IMR-90 (cell line): ENCODE results near the gene CTNNA1. TPM values are rescaled to one million over a fixed set of nuclear protein-coding genes. Genes with fewer than 3 reads are reported as not detected.

Source experiments
- ATAC-seq: fragments of 200-7000 bp; cut with Tn5 transposase; 2 replicates; pipeline ENCODE4 v1.9.1; 2020; ENCODE audit warnings: low read depth, mild to moderate bottlenecking, moderate library complexity
- BruUV-seq: library from RNA; stranded (reverse); fragments of 400-500 nt; replicated peaks from 2 replicates; lab custom pipeline; 2021; lab: Mats Ljungman, UMichigan
- CTCF ChIA-PET: fragments of 300-600 bp; formaldehyde crosslinking; extraction: SDS; loops from one replicate; lab custom pipeline; 2021; ENCODE audit warnings: antibody characterized with exemption; lab: Yijun Ruan, JAX
- POLR2A ChIA-PET: fragments of 300-600 bp; sonication (Branson Sonifier 250); formaldehyde crosslinking; loops from one replicate; lab custom pipeline; 2022; ENCODE audit warnings: antibody characterized with exemption; ENCODE audit not compliant: unreplicated experiment; lab: Charles Lee
- DNase-seq: peaks from one replicate; pipeline ENCODE4 v3.0.0; 2013
- H2AFZ ChIP-seq: replicated peaks from 2 replicates; pipeline ENCODE3; 2013; ENCODE audit warnings: low read length, mild to moderate bottlenecking; ENCODE audit not compliant: poor library complexity
- H2AK5ac ChIP-seq: 2 replicates; pipeline ENCODE4 v1.6.1; 2013; ENCODE audit warnings: low read depth, low read length, inconsistent platforms
- H2AK9ac ChIP-seq: replicated peaks from 2 replicates; pipeline ENCODE3; 2013; ENCODE audit warnings: mild to moderate bottlenecking, low read depth, low read length, moderate library complexity; ENCODE audit not compliant: poor library complexity
- H2BK120ac ChIP-seq: 2 replicates; pipeline ENCODE4 v1.6.1; 2013; ENCODE audit warnings: low read depth, low read length, inconsistent platforms
- H2BK15ac ChIP-seq: 3 replicates; pipeline ENCODE4 v1.6.1; 2013; ENCODE audit warnings: low read depth, low read length, inconsistent platforms
- H2BK20ac ChIP-seq: 2 replicates; pipeline ENCODE4 v1.6.1; 2013; ENCODE audit warnings: low read depth, mild to moderate bottlenecking, inconsistent platforms, low read length, moderate library complexity
- H2BK5ac ChIP-seq: 2 replicates; pipeline ENCODE4 v1.6.1; 2013; ENCODE audit warnings: mild to moderate bottlenecking, low read depth, low read length, inconsistent platforms; ENCODE audit not compliant: poor library complexity, severe bottlenecking
- H3K14ac ChIP-seq: replicated peaks from 2 replicates; pipeline ENCODE4 v1.6.1; 2013; ENCODE audit warnings: low read depth, low read length, inconsistent platforms
- H3K18ac ChIP-seq: 2 replicates; pipeline ENCODE4 v1.6.1; 2013; ENCODE audit warnings: low read depth, low read length, control low read depth
- H3K23ac ChIP-seq: 2 replicates; pipeline ENCODE4 v1.6.1; 2013; ENCODE audit warnings: low read depth, low read length, inconsistent platforms
- H3K27ac ChIP-seq: 2 replicates; pipeline ENCODE4 v1.5.1; 2013; ENCODE audit warnings: mild to moderate bottlenecking, control low read depth, low read length; ENCODE audit not compliant: insufficient read depth
- H3K27me3 ChIP-seq: 2 replicates; pipeline ENCODE4 v1.6.1; 2013; ENCODE audit warnings: low read length; ENCODE audit not compliant: control insufficient read depth, insufficient read depth
- H3K36me3 ChIP-seq: 2 replicates; pipeline ENCODE4 v1.6.1; 2013; ENCODE audit warnings: low read length, mixed read lengths; ENCODE audit not compliant: control insufficient read depth, insufficient read depth
- H3K4ac ChIP-seq: 2 replicates; pipeline ENCODE4 v1.6.1; 2013; ENCODE audit warnings: low read depth, low read length, inconsistent platforms
- H3K4me1 ChIP-seq: 2 replicates; pipeline ENCODE4 v1.6.1; 2013; ENCODE audit warnings: low read length, mixed read lengths; ENCODE audit not compliant: control insufficient read depth, insufficient read depth
- H3K4me2 ChIP-seq: 2 replicates; pipeline ENCODE4 v1.6.1; 2013; ENCODE audit warnings: low read depth, mild to moderate bottlenecking, control low read depth, low read length, moderate library complexity
- H3K4me3 ChIP-seq: 2 replicates; pipeline ENCODE4 v1.5.1; 2013; ENCODE audit warnings: low read depth, mild to moderate bottlenecking, control low read depth, low read length, moderate library complexity; ENCODE audit not compliant: insufficient read depth
- H3K56ac ChIP-seq: 2 replicates; pipeline ENCODE4 v1.6.1; 2013; ENCODE audit warnings: low read length, inconsistent platforms; ENCODE audit not compliant: insufficient read depth; ENCODE audit errors: extremely low read depth
- H3K79me1 ChIP-seq, 2 experiments: 2 replicates each; pipeline ENCODE4 v1.6.1; 2013; ENCODE audit warnings: low read length in 2 of 2, inconsistent platforms in 1 of 2, low read depth in 1 of 2
- H3K9ac ChIP-seq: 2 replicates; pipeline ENCODE4 v1.6.1; 2013; ENCODE audit warnings: low read depth, low read length, control low read depth
- H3K9me1 ChIP-seq: 2 replicates; pipeline ENCODE4 v1.6.1; 2013; ENCODE audit warnings: low read length, inconsistent platforms; ENCODE audit not compliant: insufficient read depth
- H3K9me3 ChIP-seq: 2 replicates; pipeline ENCODE4 v1.6.1; 2013; ENCODE audit warnings: low read length; ENCODE audit not compliant: control insufficient read depth, insufficient read depth
- H4K20me1 ChIP-seq: 2 replicates; pipeline ENCODE4 v1.6.1; 2013; ENCODE audit warnings: low read length, inconsistent platforms; ENCODE audit not compliant: insufficient read depth
- H4K5ac ChIP-seq: 2 replicates; pipeline ENCODE4 v1.6.1; 2013; ENCODE audit warnings: mild to moderate bottlenecking, low read depth, low read length, control low read depth
- H4K8ac ChIP-seq, 2 experiments: 2 replicates each; pipeline ENCODE4 v1.6.1; 2013; ENCODE audit warnings: low read depth in 2 of 2, low read length in 2 of 2, control low read depth in 1 of 2, inconsistent platforms in 1 of 2
- H4K91ac ChIP-seq: 2 replicates; pipeline ENCODE4 v1.6.1; 2013; ENCODE audit warnings: low read depth, low read length, inconsistent platforms; ENCODE audit not compliant: insufficient read depth
- BHLHE40 ChIP-seq: fragments of 150-350 bp; IDR thresholded peaks from 2 replicates; pipeline ENCODE4 v1.6.1; 2016; ENCODE audit warnings: mild to moderate bottlenecking, low read depth, low read length
- CEBPB ChIP-seq: IDR thresholded peaks from 2 replicates; pipeline ENCODE4 v1.6.1; 2012; ENCODE audit warnings: low read depth, low read length, improper control_type of control experiment
- CHD1 ChIP-seq: IDR thresholded peaks from 2 replicates; pipeline ENCODE4 v1.6.1; 2012; ENCODE audit warnings: low read depth, low read length, improper control_type of control experiment
- CTCF ChIP-seq: conservative IDR thresholded peaks from 2 replicates; pipeline ENCODE4 v1.5.1; 2012; ENCODE audit warnings: mild to moderate bottlenecking, low read depth, low read length, improper control_type of control experiment
- FOS ChIP-seq: fragments of 150-350 bp; IDR thresholded peaks from 2 replicates; pipeline ENCODE4 v1.6.1; 2016; ENCODE audit warnings: low read depth, low read length
- MAFK ChIP-seq: IDR thresholded peaks from 2 replicates; pipeline ENCODE4 v1.6.1; 2012; ENCODE audit warnings: low read depth, low read length, improper control_type of control experiment
- MAZ ChIP-seq: IDR thresholded peaks from 2 replicates; pipeline ENCODE4 v1.6.1; 2012; ENCODE audit warnings: low read depth, mild to moderate bottlenecking, low read length, improper control_type of control experiment, moderate library complexity, borderline replicate concordance
- MXI1 ChIP-seq: IDR thresholded peaks from 2 replicates; pipeline ENCODE4 v1.6.1; 2012; ENCODE audit warnings: low read depth, mild to moderate bottlenecking, low read length, moderate library complexity, borderline replicate concordance
- NFE2L2 ChIP-seq: fragments of 150-350 bp; IDR thresholded peaks from 2 replicates; pipeline ENCODE4 v1.6.1; 2016; ENCODE audit warnings: low read depth, mild to moderate bottlenecking, low read length
- POLR2A ChIP-seq: IDR thresholded peaks from 2 replicates; pipeline ENCODE4 v1.6.1; 2012; ENCODE audit warnings: mild to moderate bottlenecking, low read depth, low read length
- RAD21 ChIP-seq: IDR thresholded peaks from 2 replicates; pipeline ENCODE4 v1.6.1; 2012; ENCODE audit warnings: low read length, improper control_type of control experiment
- RCOR1 ChIP-seq: IDR thresholded peaks from 2 replicates; pipeline ENCODE4 v1.6.1; 2012; ENCODE audit warnings: mild to moderate bottlenecking, low read length, improper control_type of control experiment; ENCODE audit not compliant: insufficient replicate concordance
- RFX5 ChIP-seq: IDR thresholded peaks from 2 replicates; pipeline ENCODE4 v1.8.0; 2012; ENCODE audit warnings: low read depth, mild to moderate bottlenecking, low read length, moderate library complexity
- SMC3 ChIP-seq: fragments of 150-350 bp; IDR thresholded peaks from 2 replicates; pipeline ENCODE4 v1.6.1; 2016; ENCODE audit warnings: low read depth, mild to moderate bottlenecking, antibody characterized with exemption, low read length, moderate library complexity
- WGBS, 2 experiments: methylation state at CpG; one replicate each; pipeline versions ENCODE4 v1.1.5 to v1.1.7; 2013; ENCODE audit warnings: missing lambda C conversion rate in 2 of 2; ENCODE audit not compliant: insufficient read length in 1 of 2; ENCODE audit errors: extremely low coverage in 2 of 2; 5-methylcytosine and 5-hydroxymethylcytosine counted together
- dilution Hi-C: fragments of 300-500 bp; cut with HindIII; formaldehyde crosslinking; loops from one replicate; pipeline ENCODE4 v1.14.3; 2018; ENCODE audit warnings: low sequenced_read_pairs; ENCODE audit not compliant: unreplicated experiment
- in situ Hi-C: fragments of 300-500 bp; cut with MboI; formaldehyde crosslinking; loops from 3 replicates; pipeline ENCODE4 v1.14.3; 2019; ENCODE audit warnings: low sequenced_read_pairs, inconsistent platforms, mixed read lengths
- intact Hi-C: fragments of 100-400 bp; cut with micrococcal nuclease; formaldehyde crosslinking; loops from 2 replicates; pipeline ENCODE4 v1.10.0; 2022
- polyA plus RNA-seq, 3 experiments: library from polyadenylated mRNA; depleted of rRNA; stranded (reverse); fragments of >200 nt; gene quantifications; 2 replicates each; pipeline ENCODE4 v1.2.3, GENCODE V29; 2012; ENCODE audit warnings: low replicate concordance in 1 of 3
- total RNA-seq: library from RNA; depleted of rRNA; stranded (reverse); fragments of >200 nt; gene quantifications from 2 replicates; pipeline ENCODE4 v1.2.3, GENCODE V29; 2012
- TF ChIP-seq, protein P1 (sequence below): fragments of 150-350 bp; IDR thresholded peaks from 2 replicates; pipeline ENCODE4 v1.6.1; 2016; ENCODE audit warnings: low read depth, mild to moderate bottlenecking, low read length, moderate library complexity, borderline replicate concordance
- TF ChIP-seq, protein P2 (sequence below): fragments of 150-350 bp; IDR thresholded peaks from 2 replicates; pipeline ENCODE4 v1.6.1; 2017; ENCODE audit warnings: mild to moderate bottlenecking, antibody characterized with exemption, low read length, low read depth

CTNNA1 gene
- total and polyA plus RNA-seq, 2 of the 4 experiments (the other 2 are of a cell fraction): 220 to 471 TPM

GRCh38 chr5:138725818-138726416 lies 27.3 kb upstream of the CTNNA1 start:
- Histone ChIP-seq H3K27me3 (peaks cover 10% of the 10 kb centered on the region), H3K14ac (no peak overlapping the region), H3K36me3 (no peaks in the 10 kb centered on the region), H4K5ac (no peak overlapping the region), H3K9ac (no peak overlapping the region), H3K27ac (no peak overlapping the region), H4K8ac (no peak overlapping the region), H3K23ac (no peak overlapping the region), H2BK20ac (no peak overlapping the region), H2AFZ (peak overlapping the region; percentile 35), H2BK120ac (no peak overlapping the region), H2AK5ac (no peak overlapping the region), H3K4me2 (peak overlapping the region; percentile 4; the same call in 1 of the 2 replicates), H3K18ac (no peak overlapping the region), H3K4ac (no peak overlapping the region), H2BK5ac (no peak overlapping the region), H3K9me1 (no peaks in the 10 kb centered on the region), H3K79me1 (no peaks in the 10 kb centered on the region), H3K56ac (no peak overlapping the region), H4K91ac (no peak overlapping the region), H4K20me1 (no peaks in the 10 kb centered on the region), H3K9me3 (peaks cover 2% of the 10 kb centered on the region; the same call in 1 of the 2 replicates), H3K4me3 (no peak overlapping the region), H2AK9ac (no peak overlapping the region), H2BK15ac (no peak overlapping the region), H3K4me1 (no peaks in the 10 kb centered on the region)
- in situ Hi-C loops (no loop called here), dilution Hi-C loops (no loop called here), intact Hi-C loops (no loop called here)
- ChIA-PET POLR2A (no interaction called here), CTCF (no interaction called here)
- no TSS peak for BruUV-seq
- ATAC-seq: no peak
- 40% methylated on average over 1 of the region's 6 CpGs; no CpG with 5 or more reads in 1 of the 2 experiments for WGBS, 2 experiments
- TF ChIP-seq CEBPB: no peak
- TF ChIP-seq, protein P1, sequence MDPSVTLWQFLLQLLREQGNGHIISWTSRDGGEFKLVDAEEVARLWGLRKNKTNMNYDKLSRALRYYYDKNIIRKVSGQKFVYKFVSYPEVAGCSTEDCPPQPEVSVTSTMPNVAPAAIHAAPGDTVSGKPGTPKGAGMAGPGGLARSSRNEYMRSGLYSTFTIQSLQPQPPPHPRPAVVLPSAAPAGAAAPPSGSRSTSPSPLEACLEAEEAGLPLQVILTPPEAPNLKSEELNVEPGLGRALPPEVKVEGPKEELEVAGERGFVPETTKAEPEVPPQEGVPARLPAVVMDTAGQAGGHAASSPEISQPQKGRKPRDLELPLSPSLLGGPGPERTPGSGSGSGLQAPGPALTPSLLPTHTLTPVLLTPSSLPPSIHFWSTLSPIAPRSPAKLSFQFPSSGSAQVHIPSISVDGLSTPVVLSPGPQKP: no peak
- TF ChIP-seq FOS: no peak
- TF ChIP-seq BHLHE40: no peak
- no peak for TF ChIP-seq RFX5
- TF ChIP-seq RAD21: no peak
- no peak for TF ChIP-seq POLR2A
- TF ChIP-seq CTCF: no peak
- TF ChIP-seq RCOR1: no peak
- no peak for TF ChIP-seq NFE2L2
- TF ChIP-seq, protein P2, sequence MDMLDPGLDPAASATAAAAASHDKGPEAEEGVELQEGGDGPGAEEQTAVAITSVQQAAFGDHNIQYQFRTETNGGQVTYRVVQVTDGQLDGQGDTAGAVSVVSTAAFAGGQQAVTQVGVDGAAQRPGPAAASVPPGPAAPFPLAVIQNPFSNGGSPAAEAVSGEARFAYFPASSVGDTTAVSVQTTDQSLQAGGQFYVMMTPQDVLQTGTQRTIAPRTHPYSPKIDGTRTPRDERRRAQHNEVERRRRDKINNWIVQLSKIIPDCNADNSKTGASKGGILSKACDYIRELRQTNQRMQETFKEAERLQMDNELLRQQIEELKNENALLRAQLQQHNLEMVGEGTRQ: no peak
- no peak for TF ChIP-seq MXI1
- TF ChIP-seq CHD1: no peak
- no peak for TF ChIP-seq MAZ
- TF ChIP-seq SMC3: no peak
- no peak for TF ChIP-seq MAFK
- no peak for DNase-seq
